ENCODE data around the gene KIF16B. TPM values are rescaled to one million over a fixed set of nuclear protein-coding genes. Genes with fewer than 3 reads are reported as not detected.
"Not testable (repeated sequence)": the region's sequence is repeated elsewhere in the genome, so short reads cannot be mapped to it uniquely, and the experiment has no call there.

Gene KIF16B
- total RNA-seq, 1 donor from 2014 or later = 7.2 TPM

- DNase-seq (ENCODE audit: low read depth, low spot score) = no peak
Observed at GRCh38 chr20:16265334-16265733, 307.9 kb downstream of the KIF16B start.

- no peak for DNase-seq (ENCODE audit: low read depth, low spot score)
Observed at GRCh38 chr20:16263582-16263981, 309.7 kb downstream of the KIF16B start.

GRCh38 chr20:16262594-16262993 lies 310.7 kb downstream of the KIF16B start:
- no peak for DNase-seq (ENCODE audit: low read depth, low spot score)

DNA sequence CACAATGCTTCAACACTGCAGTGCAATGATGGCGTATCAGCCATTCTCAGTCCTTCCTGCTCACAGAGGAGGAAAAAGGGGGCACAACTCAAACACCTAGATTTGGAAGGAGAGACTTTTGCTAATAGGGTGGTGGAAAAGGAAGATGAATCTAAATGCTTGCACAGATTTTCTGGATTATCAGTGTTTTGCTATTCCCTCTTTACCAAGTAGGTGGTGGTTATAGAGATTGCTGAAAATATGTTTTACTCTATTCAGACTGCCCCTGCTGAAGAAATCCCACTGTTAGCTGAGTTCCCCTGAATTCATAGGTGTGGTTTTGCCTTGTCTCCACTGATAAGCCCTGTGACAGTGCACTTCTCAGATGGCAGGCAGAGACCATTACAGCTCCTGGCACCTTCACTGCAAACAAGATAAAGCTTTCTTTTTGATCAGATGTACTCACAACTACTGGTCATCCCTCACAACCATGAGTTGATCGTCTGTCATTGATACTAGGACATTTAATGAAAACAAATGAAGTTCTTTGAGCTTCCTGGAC lies 311.4 kb downstream of the KIF16B start:
- no peak for DNase-seq (ENCODE audit: low read depth, low spot score)

GRCh38 chr20:16260911-16261310 lies 312.3 kb downstream of the KIF16B start:
- no peak for DNase-seq (ENCODE audit: low read depth, low spot score)

DNA sequence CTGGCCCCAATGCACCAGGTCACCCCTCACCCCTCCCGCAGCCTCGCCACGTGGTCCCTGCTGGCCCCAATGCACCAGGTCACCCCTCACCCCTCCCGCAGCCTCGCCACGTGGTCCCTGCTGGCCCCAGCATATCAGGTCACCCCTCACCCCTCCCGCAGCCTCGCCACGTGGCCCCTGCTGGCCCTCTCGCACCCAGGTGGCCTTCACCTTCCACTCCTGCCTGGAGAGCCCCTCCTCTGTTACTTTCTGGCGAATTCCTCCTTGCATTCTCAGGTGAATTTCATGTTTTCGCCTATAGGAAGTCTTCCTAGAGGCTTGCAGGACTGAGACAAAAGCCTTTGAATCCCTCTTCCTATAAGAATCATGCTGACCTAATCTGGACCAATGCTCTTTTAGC lies 313.1 kb downstream of the KIF16B start:
- not testable (repeated sequence) for DNase-seq (ENCODE audit: low read depth, low spot score)

DNA sequence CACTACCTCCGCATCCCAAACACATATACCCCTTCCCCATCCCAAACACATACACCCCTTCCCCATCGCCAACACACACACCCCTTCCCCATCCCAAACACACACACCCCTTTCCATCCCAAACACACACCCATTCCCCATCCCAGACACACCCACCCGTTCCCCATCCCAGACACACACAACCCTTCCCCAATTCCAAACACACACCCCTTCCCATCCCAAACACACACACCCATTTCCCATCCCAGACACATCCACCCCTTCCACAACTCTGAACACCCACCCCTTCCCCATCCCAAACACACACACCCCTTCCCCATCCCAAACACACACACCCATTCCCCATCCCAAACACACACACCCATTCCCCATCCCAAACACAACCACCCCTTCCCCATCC lies 314.5 kb downstream of the KIF16B start:
- DNase-seq (ENCODE audit: low read depth, low spot score) = no peak

- no peak for DNase-seq (ENCODE audit: low read depth, low spot score)
Observed at GRCh38 chr20:16257813-16258430, 315.3 kb downstream of the KIF16B start.

DNA sequence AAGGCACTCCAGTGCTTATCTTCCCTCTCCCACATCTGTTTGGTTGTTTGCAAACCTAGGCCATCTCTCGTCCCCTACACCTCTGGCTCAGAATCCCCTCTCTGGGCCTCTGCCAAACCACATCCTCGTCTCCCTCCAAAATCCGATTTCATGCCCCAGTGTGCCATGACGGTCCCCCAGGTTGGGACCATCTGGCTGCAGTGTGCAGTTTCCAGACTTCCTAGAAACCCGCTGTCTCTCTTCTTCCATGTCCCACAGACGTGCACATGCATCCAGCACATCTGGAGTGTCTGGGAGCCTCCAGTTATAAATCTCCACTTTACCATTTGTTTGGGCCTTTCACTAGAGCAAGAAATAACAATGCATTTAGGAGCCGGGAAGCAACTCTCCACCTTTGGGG lies 316.2 kb downstream of the KIF16B start:
- DNase-seq (ENCODE audit: low read depth, low spot score) = no peak

DNA sequence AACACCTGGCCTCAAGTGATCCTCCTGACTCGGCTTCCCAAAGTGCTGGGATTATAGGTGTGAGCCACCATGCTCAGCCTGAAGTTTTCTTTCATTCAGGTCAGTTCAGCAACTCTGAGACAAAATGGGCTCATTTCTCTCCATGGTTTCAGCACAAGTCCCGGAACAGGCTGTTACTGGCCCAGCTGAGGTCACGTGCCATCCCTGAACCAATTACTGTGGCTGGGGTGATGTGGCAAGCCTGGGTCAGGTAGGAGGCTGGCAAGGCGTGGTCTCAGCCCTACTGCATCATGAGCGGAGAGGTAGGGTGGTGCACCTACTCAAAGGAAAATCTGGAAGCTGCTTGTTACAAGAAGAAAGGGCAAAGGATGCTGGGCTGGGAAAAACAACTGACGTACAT lies 326.4 kb downstream of the KIF16B start:
- no peak for DNase-seq (ENCODE audit: low read depth, low spot score)

DNA sequence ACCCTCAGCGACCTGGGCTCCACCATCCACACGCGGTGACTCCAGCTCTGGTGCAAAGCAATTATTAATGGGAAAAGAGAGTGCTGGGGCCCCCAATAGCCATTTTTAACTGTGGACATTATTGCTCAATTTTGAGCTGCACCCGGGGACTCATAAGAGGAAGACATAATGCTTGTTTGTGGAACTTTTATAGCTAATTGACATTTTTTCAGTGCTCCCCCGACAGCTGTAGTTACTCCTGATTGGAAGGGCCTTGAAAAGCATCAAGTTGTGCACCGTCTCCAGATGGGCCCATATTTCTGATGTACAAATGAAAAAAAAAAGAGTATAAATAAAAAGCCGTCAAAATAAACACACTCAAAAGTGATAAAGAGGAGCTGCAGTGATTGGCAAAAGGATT lies 327.0 kb downstream of the KIF16B start:
- no peak for DNase-seq (ENCODE audit: low read depth, low spot score)

- no peak for DNase-seq (ENCODE audit: low read depth, low spot score)
Observed at GRCh38 chr20:16245879-16246278, 327.4 kb downstream of the KIF16B start.

- DNase-seq (ENCODE audit: low read depth, low spot score) = no peak
Observed at GRCh38 chr20:16244892-16245291, 328.4 kb downstream of the KIF16B start.

- no peak for DNase-seq (ENCODE audit: low read depth, low spot score)
Observed at GRCh38 chr20:16243470-16243869, 329.8 kb downstream of the KIF16B start.

GRCh38 chr20:16241911-16242310 lies 331.3 kb downstream of the KIF16B start:
- no peak for DNase-seq (ENCODE audit: low read depth, low spot score)

DNA sequence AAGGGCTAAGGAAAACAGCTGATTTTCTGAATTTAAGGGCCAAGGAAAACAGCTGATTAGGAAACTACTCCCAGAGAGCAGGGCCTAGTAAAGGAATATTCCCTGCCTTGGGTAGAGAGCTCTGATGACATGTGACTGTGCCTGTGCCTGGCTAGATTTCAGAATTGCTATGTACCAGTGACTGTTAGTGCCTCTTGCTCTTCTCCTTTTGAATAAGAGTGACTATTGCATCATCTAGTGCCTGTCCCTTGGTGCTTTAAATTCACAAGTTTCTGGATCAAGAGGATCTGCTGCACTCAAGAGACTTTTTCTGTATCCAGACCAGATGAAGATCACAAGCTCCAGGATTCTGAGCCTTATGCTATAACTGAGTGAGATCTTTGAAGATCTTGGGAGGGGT lies 332.9 kb downstream of the KIF16B start:
- no peak for DNase-seq (ENCODE audit: low read depth, low spot score)

- no peak for DNase-seq (ENCODE audit: low read depth, low spot score)
Observed at GRCh38 chr20:16236589-16237241, 336.5 kb downstream of the KIF16B start.

- DNase-seq (ENCODE audit: low read depth, low spot score) = no peak
Observed at GRCh38 chr20:16230402-16230801, 342.8 kb downstream of the KIF16B start.

DNA sequence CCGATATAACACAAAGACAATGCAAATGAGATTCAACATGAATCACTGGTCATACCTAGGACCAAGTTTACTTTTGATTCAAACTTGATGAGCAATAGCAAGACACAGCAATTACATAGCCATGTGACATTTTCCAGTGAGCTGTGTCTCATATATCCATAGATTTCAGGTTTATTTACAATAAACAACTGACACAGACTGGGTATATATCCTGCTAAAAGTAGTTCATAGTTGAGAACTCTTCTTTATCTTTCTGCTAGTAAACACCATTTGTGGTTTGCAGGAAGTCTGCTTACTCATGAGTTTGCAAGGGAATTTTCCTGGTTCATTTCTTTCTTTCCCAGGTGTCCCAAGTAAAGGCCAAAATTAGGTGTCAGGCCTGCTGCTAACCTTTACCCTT lies 343.4 kb downstream of the KIF16B start:
- DNase-seq (ENCODE audit: low read depth, low spot score) = no peak

DNA sequence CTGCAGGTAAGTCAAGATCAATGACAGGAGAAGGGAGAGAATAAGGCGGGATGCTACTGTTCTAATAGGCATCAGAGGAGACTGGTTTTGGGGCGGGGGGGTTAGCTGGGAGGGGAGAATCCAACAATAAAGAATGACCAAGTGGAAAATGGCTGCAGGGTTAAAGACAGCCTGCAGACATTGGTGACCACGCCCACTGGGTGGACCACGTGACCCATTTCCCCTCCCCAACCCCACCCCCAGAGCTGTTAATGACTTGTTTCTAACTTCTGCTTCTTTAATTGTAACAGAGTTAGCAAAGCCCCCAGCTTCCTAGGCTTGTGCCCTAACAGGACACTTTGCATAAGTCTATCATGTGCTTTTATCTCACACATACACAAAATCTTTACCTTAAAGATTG lies 344.5 kb downstream of the KIF16B start:
- DNase-seq (ENCODE audit: low read depth, low spot score) = no peak

DNA sequence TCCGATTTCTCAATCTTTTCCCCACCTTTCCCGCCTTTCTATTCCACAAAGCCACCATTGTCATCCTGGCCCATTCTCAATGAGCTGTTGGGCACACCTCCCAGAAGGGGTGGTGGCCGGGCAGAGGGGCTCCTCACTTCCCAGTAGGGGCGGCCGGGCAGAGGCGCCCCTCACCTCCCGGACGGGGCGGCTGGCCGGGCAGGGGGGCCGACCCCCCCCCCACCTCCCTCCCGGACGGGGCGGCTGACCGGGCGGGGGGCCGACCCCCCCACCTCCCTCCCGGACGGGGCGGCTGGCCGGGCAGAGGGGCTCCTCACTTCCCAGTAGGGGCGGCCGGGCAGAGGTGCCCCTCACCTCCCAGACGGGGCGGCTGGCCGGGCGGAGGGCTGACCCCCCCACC lies 346.3 kb downstream of the KIF16B start:
- DNase-seq (ENCODE audit: low read depth, low spot score) = not testable (repeated sequence)

DNA sequence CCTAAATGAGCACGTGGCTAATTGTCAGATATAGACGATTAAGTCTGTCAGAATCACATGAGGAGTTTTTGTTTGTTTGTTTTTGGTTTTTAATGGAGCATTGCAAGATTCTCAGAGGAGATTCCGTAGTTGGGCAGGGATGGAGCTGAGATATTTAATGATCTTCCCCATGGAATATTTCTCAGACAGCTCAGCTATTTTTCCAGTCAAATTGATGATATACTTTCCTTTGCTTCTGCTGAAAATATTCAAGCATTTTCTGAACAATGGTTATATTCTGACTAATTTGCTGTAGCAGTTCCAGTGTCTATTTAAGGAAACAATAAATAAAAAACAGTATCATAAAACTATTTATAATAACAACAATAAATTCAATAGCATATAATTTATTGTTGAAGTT lies 348.4 kb downstream of the KIF16B start:
- no peak for DNase-seq (ENCODE audit: low read depth, low spot score)

- no peak for DNase-seq (ENCODE audit: low read depth, low spot score)
Observed at GRCh38 chr20:16222859-16223411, 350.3 kb downstream of the KIF16B start.
